ENCODE data around the gene ZNF195.
"Not testable (repeated sequence)": the region's sequence is repeated elsewhere in the genome, so short reads cannot be mapped to it uniquely, and the experiment has no call there.

DNA sequence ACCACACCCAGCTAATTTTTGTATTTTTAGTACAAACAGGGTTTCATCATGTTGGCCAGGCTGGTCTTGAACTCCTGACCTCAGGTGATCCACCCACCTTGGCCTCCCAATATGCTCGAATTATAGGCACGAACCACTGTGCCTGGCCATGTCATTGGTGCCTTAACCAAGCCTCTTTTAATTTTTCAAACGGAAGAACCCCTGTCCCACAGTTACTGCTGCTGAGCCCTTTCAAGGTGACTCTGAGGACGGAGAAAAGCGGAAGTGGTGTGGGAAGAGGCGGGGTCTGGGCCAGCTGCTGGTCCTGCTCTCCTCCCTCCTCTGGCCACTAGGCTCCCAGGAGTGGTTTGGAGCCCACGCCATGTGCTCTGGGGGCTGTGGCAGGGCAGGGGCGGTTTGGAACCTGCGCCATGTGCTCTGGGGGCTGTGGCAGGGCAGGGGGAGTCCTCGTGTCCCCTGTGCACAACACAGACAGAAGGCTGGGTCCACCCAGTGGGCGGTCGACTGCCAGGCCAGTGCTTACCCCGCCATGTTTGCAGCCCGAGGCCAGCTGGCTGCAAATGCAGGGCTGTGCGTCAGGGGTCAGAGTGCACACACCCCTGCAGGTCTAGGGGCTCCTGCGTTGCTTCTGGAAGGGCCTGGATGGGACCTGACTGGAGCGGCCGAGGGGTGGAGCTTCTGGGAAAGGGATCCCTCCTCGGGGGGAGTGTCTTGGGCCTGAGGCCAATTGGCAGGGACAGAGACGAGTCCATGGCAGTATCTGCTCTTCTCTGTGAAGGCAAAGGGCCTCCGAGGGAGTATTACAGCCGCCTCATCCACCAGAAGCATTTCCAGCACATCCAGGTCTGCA, 25.4 kb upstream of the ZNF195 start:
- not testable (repeated sequence) for TF ChIP-seq POLR2A (IDR thresholded peaks at IDR 0.05)
- TF ChIP-seq, protein P1, sequence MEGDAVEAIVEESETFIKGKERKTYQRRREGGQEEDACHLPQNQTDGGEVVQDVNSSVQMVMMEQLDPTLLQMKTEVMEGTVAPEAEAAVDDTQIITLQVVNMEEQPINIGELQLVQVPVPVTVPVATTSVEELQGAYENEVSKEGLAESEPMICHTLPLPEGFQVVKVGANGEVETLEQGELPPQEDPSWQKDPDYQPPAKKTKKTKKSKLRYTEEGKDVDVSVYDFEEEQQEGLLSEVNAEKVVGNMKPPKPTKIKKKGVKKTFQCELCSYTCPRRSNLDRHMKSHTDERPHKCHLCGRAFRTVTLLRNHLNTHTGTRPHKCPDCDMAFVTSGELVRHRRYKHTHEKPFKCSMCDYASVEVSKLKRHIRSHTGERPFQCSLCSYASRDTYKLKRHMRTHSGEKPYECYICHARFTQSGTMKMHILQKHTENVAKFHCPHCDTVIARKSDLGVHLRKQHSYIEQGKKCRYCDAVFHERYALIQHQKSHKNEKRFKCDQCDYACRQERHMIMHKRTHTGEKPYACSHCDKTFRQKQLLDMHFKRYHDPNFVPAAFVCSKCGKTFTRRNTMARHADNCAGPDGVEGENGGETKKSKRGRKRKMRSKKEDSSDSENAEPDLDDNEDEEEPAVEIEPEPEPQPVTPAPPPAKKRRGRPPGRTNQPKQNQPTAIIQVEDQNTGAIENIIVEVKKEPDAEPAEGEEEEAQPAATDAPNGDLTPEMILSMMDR (IDR thresholded peaks at IDR 0.05): not testable (repeated sequence)

Data from tibial nerve (tissue), 3 donors.